Gastroesophageal sphincter (tissue), 4 donors: ENCODE measurements around the gene APOC4. TPM values are rescaled to one million over a fixed set of nuclear protein-coding genes. Genes with fewer than 3 reads are reported as not detected.
"Not testable (repeated sequence)": the region's sequence is repeated elsewhere in the genome, so short reads cannot be mapped to it uniquely, and the experiment has no call there.

Experiments used
- ATAC-seq: fragments of 150-250 bp; one replicate; pipeline ENCODE4 v1.9.1; 2016; ENCODE audit warnings: mild to moderate bottlenecking, moderate library complexity
- H3K27ac ChIP-seq, 4 donors: fragments of 200-600 bp; sonication (generic) in 3 of 4; 1 replicate in 3 of 4; 2 replicates in 1 of 4; pipeline ENCODE4 v1.5.1; 2016 to 2019
- H3K27me3 ChIP-seq: fragments of 200-600 bp; sonication (generic); one replicate; pipeline ENCODE4 v1.5.1; 2019
- H3K36me3 ChIP-seq, 2 donors: fragments of 200-600 bp; sonication (generic); one replicate each; pipeline ENCODE4 v1.5.1; 2019; ENCODE audit warnings: control low read depth in 1 of 2
- H3K4me1 ChIP-seq, 3 donors: fragments of 200-600 bp; sonication (generic); 1 replicate in 2 of 3; 2 replicates in 1 of 3; pipeline ENCODE4 v1.5.1; 2016 to 2019; ENCODE audit warnings: control low read depth in 2 of 3
- H3K4me3 ChIP-seq, 2 donors: fragments of 200-600 bp; sonication (generic); one replicate each; pipeline ENCODE4 v1.5.1; 2019; ENCODE audit warnings: mild to moderate bottlenecking in 1 of 2, moderate library complexity in 1 of 2
- H3K9me3 ChIP-seq, 3 donors: fragments of 200-600 bp; sonication (generic); one replicate each; pipeline ENCODE4 v1.5.1; 2017 to 2019; ENCODE audit warnings: control low read depth in 2 of 3
- CTCF ChIP-seq, 4 experiments: fragments of 200-600 bp in 2 of 4; fragments of 450-650 bp in 2 of 4; sonication (generic) in 1 of 4; IDR thresholded peaks; one replicate each; pipeline ENCODE4 v1.5.1; 2017 to 2019; ENCODE audit warnings: antibody characterized with exemption in 4 of 4, mild to moderate bottlenecking in 2 of 4, moderate library complexity in 2 of 4
- EP300 ChIP-seq: sonication (generic); formaldehyde crosslinking; IDR thresholded peaks from one replicate; pipeline ENCODE4 v1.6.1; 2017; ENCODE audit warnings: antibody characterized with exemption, mild to moderate bottlenecking
- POLR2A ChIP-seq, 2 donors: fragments of 450-650 bp; IDR thresholded peaks; one replicate each; pipeline ENCODE4 v1.6.1; 2017; ENCODE audit warnings: antibody characterized with exemption in 2 of 2, mild to moderate bottlenecking in 2 of 2, moderate library complexity in 1 of 2
- POLR2AphosphoS5 ChIP-seq: sonication (generic); formaldehyde crosslinking; IDR thresholded peaks from one replicate; pipeline ENCODE4 v1.6.1; 2017; ENCODE audit warnings: antibody characterized with exemption
- WGBS, 2 donors: methylation state at CpG; one replicate each; pipeline ENCODE4 v1.1.5; 2018; ENCODE audit warnings: low coverage in 1 of 2; 5-methylcytosine and 5-hydroxymethylcytosine counted together
- total RNA-seq, 4 donors: library from RNA; depleted of rRNA; stranded (reverse); fragments of >200 nt; gene quantifications; one replicate each; pipeline ENCODE4 v1.1.0, GENCODE V29; 2016

The APOC4 gene
- total RNA-seq, 4 donors from 2014 or later: not detected

GRCh38 chr19:44961821-44962220 is 19.8 kb downstream of the APOC4 start:
- no peaks in the 10 kb centered on the region for H3K27me3 ChIP-seq
- H3K27ac ChIP-seq: no peak overlapping the region
- TF ChIP-seq EP300 (no peak), POLR2AphosphoS5 (no peak), POLR2A (IDR thresholded peaks at IDR 0.05) (no peak), CTCF (IDR thresholded peaks at IDR 0.05) (no peak)
- no peaks in the 10 kb centered on the region for H3K9me3 ChIP-seq
- 87 to 94% methylated on average over 4 to 6 of the region's 8 CpGs for WGBS, 2 donors
- H3K4me3 ChIP-seq: no peak overlapping the region
- no peak for ATAC-seq
- H3K4me1 ChIP-seq: peaks cover 0 to 38% (median 10%) of the 10 kb centered on the region in 3 donors
- H3K36me3 ChIP-seq: peaks cover 0 to 67% of the 10 kb centered on the region in 2 donors

GRCh38 chr19:44968118-44968517 is 26.1 kb downstream of the APOC4 start:
- no peak for ATAC-seq
- Histone ChIP-seq H3K36me3 (peaks cover 0 to 96% of the 10 kb centered on the region in 2 donors), H3K27ac (no peak overlapping the region)

GRCh38 chr19:44968670-44969069 is 26.6 kb downstream of the APOC4 start:
- no peaks in the 10 kb centered on the region for H3K9me3 ChIP-seq
- 100% methylated on average over 1 of the region's 4 CpGs; no CpG with 5 or more reads in 1 of the 2 donors for WGBS, 2 donors
- H3K27ac ChIP-seq: no peak overlapping the region
- H3K27me3 ChIP-seq: no peaks in the 10 kb centered on the region
- H3K4me3 ChIP-seq: no peak overlapping the region
- TF ChIP-seq POLR2A (IDR thresholded peaks at IDR 0.05): no peak
- TF ChIP-seq POLR2AphosphoS5: no peak
- peaks cover 0 to 96% of the 10 kb centered on the region in 2 donors for H3K36me3 ChIP-seq
- no peak for ATAC-seq
- H3K4me1 ChIP-seq: no peaks in the 10 kb centered on the region

More at GRCh38 chr19:44968118-44968517, 26.1 kb downstream of the APOC4 start:
- no peak for TF ChIP-seq POLR2AphosphoS5
- TF ChIP-seq EP300: no peak
- no peak for TF ChIP-seq POLR2A (IDR thresholded peaks at IDR 0.05)
- TF ChIP-seq CTCF (IDR thresholded peaks at IDR 0.05): no peak
- no peaks in the 10 kb centered on the region for H3K9me3 ChIP-seq
- WGBS, 2 donors: 79 to 81% methylated on average over 5 of the region's 5 CpGs
- H3K27me3 ChIP-seq: no peaks in the 10 kb centered on the region
- H3K4me1 ChIP-seq: no peaks in the 10 kb centered on the region
- no peak overlapping the region for H3K4me3 ChIP-seq

- ATAC-seq: no peak
- TF ChIP-seq POLR2AphosphoS5 (no peak), EP300 (no peak), POLR2A (IDR thresholded peaks at IDR 0.05) (no peak), CTCF (IDR thresholded peaks at IDR 0.05) (no peak)
- Histone ChIP-seq H3K4me1 (no peaks in the 10 kb centered on the region), H3K36me3 (peaks cover 0 to 96% of the 10 kb centered on the region in 2 donors), H3K27me3 (no peaks in the 10 kb centered on the region), H3K9me3 (no peaks in the 10 kb centered on the region), H3K4me3 (no peak overlapping the region), H3K27ac (no peak overlapping the region)
- 96% methylated on average over 5 of the region's 5 CpGs; no CpG with 5 or more reads in 1 of the 2 donors for WGBS, 2 donors
These were observed 27.4 kb downstream of the APOC4 start for GRCh38 chr19:44969437-44969836.

GRCh38 chr19:44971451-44971850 is 29.4 kb downstream of the APOC4 start:
- H3K27me3 ChIP-seq, H3K27ac ChIP-seq, H3K9me3 ChIP-seq, H3K4me3 ChIP-seq, ATAC-seq, H3K4me1 ChIP-seq: not testable (repeated sequence)
- H3K36me3 ChIP-seq: peaks cover 0 to 96% of the 10 kb centered on the region in 2 donors
- WGBS, 2 donors: 69 to 82% methylated on average over 5 to 6 of the region's 6 CpGs

- peaks cover 0 to 96% of the 10 kb centered on the region in 2 donors for H3K36me3 ChIP-seq
- TF ChIP-seq CTCF (IDR thresholded peaks at IDR 0.05) (no peak), POLR2A (IDR thresholded peaks at IDR 0.05) (no peak), EP300 (no peak), POLR2AphosphoS5 (no peak)
- no peaks in the 10 kb centered on the region for H3K4me1 ChIP-seq
- no peaks in the 10 kb centered on the region for H3K27me3 ChIP-seq
- H3K9me3 ChIP-seq: no peaks in the 10 kb centered on the region
- H3K4me3 ChIP-seq: no peak overlapping the region
- ATAC-seq: no peak
- no CpG with 5 or more reads among the region's 13 CpGs for WGBS, 2 donors
- H3K27ac ChIP-seq: no peak overlapping the region
These were observed 30.8 kb downstream of the APOC4 start for GRCh38 chr19:44972802-44973201.
